GM19099 (cell line): Measurements from ENCODE around the gene RIN2.

Experiments
- POLR2A ChIP-seq: IDR thresholded peaks from 3 replicates; pipeline ENCODE4 v1.6.1; 2011; ENCODE audit warnings: low read depth; ENCODE audit not compliant: insufficient read length; ENCODE audit errors: extremely low read depth

Gene RIN2

GRCh38 chr20:19787366-19787765, 29.3 kb downstream of the RIN2 start:
- no peak for TF ChIP-seq POLR2A

GRCh38 chr20:19789009-19789408, 31.0 kb downstream of the RIN2 start:
- no peak for TF ChIP-seq POLR2A

GRCh38 chr20:19789446-19789845, 31.4 kb downstream of the RIN2 start:
- no peak for TF ChIP-seq POLR2A

- TF ChIP-seq POLR2A: no peak
These were observed 33.8 kb downstream of the RIN2 start for GRCh38 chr20:19791887-19792286.

- no peak for TF ChIP-seq POLR2A
These were observed 35.7 kb downstream of the RIN2 start for GRCh38 chr20:19793716-19794115.

- no peak for TF ChIP-seq POLR2A
These were observed 36.9 kb downstream of the RIN2 start for GRCh38 chr20:19794941-19795340.

GRCh38 chr20:19799325-19799724, 41.3 kb downstream of the RIN2 start:
- TF ChIP-seq POLR2A: no peak

GRCh38 chr20:19802099-19802491, 44.0 kb downstream of the RIN2 start:
- no peak for TF ChIP-seq POLR2A

GRCh38 chr20:19802492-19803158, 44.6 kb downstream of the RIN2 start:
- TF ChIP-seq POLR2A: no peak

- TF ChIP-seq POLR2A: no peak
These were observed 48.7 kb downstream of the RIN2 start for GRCh38 chr20:19806806-19807190.

GRCh38 chr20:19807191-19807945, 49.3 kb downstream of the RIN2 start:
- TF ChIP-seq POLR2A: no peak
